Measurements from ENCODE around the gene ZNF609.

ZNF609 gene

GRCh38 chr15:64460206-64460723 lies at the start of gene ZNF609:
Gene ZNF609, plus strand, starts transcription at chr15:64460578. Its CDS starts 38,842 bp downstream, at chr15:64499420.
- peak; percentile 92 for DNase-seq

- no peak for DNase-seq
Observed at GRCh38 chr15:64412216-64412615, 48.2 kb upstream of the ZNF609 start.

GRCh38 chr15:64422697-64423096 lies 37.7 kb upstream of the ZNF609 start:
- no peak for DNase-seq

GRCh38 chr15:64423970-64424369 lies 36.4 kb upstream of the ZNF609 start:
- DNase-seq: no peak

- no peak for DNase-seq
Observed at GRCh38 chr15:64425221-64425620, 35.2 kb upstream of the ZNF609 start.

- peak; percentile 9 for DNase-seq
Observed at GRCh38 chr15:64426845-64427465, 33.4 kb upstream of the ZNF609 start.

- DNase-seq: no peak
Observed at GRCh38 chr15:64429448-64429847, 30.9 kb upstream of the ZNF609 start.

- DNase-seq: peak; percentile 19
Observed at GRCh38 chr15:64430000-64430735, 30.2 kb upstream of the ZNF609 start.

GRCh38 chr15:64437982-64438381 lies 22.4 kb upstream of the ZNF609 start:
- no peak for DNase-seq

- DNase-seq: no peak
Observed at GRCh38 chr15:64438653-64439447, 21.5 kb upstream of the ZNF609 start.

GRCh38 chr15:64441852-64442251 lies 18.5 kb upstream of the ZNF609 start:
- DNase-seq: no peak

GRCh38 chr15:64443016-64443415 lies 17.4 kb upstream of the ZNF609 start:
- DNase-seq: no peak

GRCh38 chr15:64443747-64444621 lies 16.4 kb upstream of the ZNF609 start:
- peak; percentile 6 for DNase-seq

- DNase-seq: no peak
Observed at GRCh38 chr15:64444836-64445235, 15.5 kb upstream of the ZNF609 start.

GRCh38 chr15:64447536-64448315 lies 12.7 kb upstream of the ZNF609 start:
- DNase-seq: no peak

GRCh38 chr15:64452988-64453688 lies 7.2 kb upstream of the ZNF609 start:
- DNase-seq: peak; percentile 56

- no peak for DNase-seq
Observed at GRCh38 chr15:64453689-64454037, 6.7 kb upstream of the ZNF609 start.

GRCh38 chr15:64454282-64454681 lies 6.1 kb upstream of the ZNF609 start:
- DNase-seq: no peak

GRCh38 chr15:64455961-64456371 lies 4.4 kb upstream of the ZNF609 start:
- no peak for DNase-seq

- no peak for DNase-seq
Observed at GRCh38 chr15:64456634-64457108, 3.7 kb upstream of the ZNF609 start.
